IMR-90 (cell line): Measurements from ENCODE around the gene MICAL3. TPM values are rescaled to one million over a fixed set of nuclear protein-coding genes. Genes with fewer than 3 reads are reported as not detected.

Source experiments
- ATAC-seq: fragments of 200-7000 bp; cut with Tn5 transposase; 2 replicates; pipeline ENCODE4 v1.9.1; 2020; ENCODE audit warnings: low read depth, mild to moderate bottlenecking, moderate library complexity
- BruUV-seq: library from RNA; stranded (reverse); fragments of 400-500 nt; replicated peaks from 2 replicates; lab custom pipeline; 2021; lab: Mats Ljungman, UMichigan
- CTCF ChIA-PET: fragments of 300-600 bp; formaldehyde crosslinking; extraction: SDS; loops from one replicate; lab custom pipeline; 2021; ENCODE audit warnings: antibody characterized with exemption; lab: Yijun Ruan, JAX
- POLR2A ChIA-PET: fragments of 300-600 bp; sonication (Branson Sonifier 250); formaldehyde crosslinking; loops from one replicate; lab custom pipeline; 2022; ENCODE audit warnings: antibody characterized with exemption; ENCODE audit not compliant: unreplicated experiment; lab: Charles Lee
- DNase-seq: peaks from one replicate; pipeline ENCODE4 v3.0.0; 2013
- H2AFZ ChIP-seq: replicated peaks from 2 replicates; pipeline ENCODE3; 2013; ENCODE audit warnings: low read length, mild to moderate bottlenecking; ENCODE audit not compliant: poor library complexity
- H2AK5ac ChIP-seq: 2 replicates; pipeline ENCODE4 v1.6.1; 2013; ENCODE audit warnings: low read depth, low read length, inconsistent platforms
- H2AK9ac ChIP-seq: replicated peaks from 2 replicates; pipeline ENCODE3; 2013; ENCODE audit warnings: mild to moderate bottlenecking, low read depth, low read length, moderate library complexity; ENCODE audit not compliant: poor library complexity
- H2BK120ac ChIP-seq: 2 replicates; pipeline ENCODE4 v1.6.1; 2013; ENCODE audit warnings: low read depth, low read length, inconsistent platforms
- H2BK15ac ChIP-seq: 3 replicates; pipeline ENCODE4 v1.6.1; 2013; ENCODE audit warnings: low read depth, low read length, inconsistent platforms
- H2BK20ac ChIP-seq: 2 replicates; pipeline ENCODE4 v1.6.1; 2013; ENCODE audit warnings: low read depth, mild to moderate bottlenecking, inconsistent platforms, low read length, moderate library complexity
- H2BK5ac ChIP-seq: 2 replicates; pipeline ENCODE4 v1.6.1; 2013; ENCODE audit warnings: mild to moderate bottlenecking, low read depth, low read length, inconsistent platforms; ENCODE audit not compliant: poor library complexity, severe bottlenecking
- H3K14ac ChIP-seq: replicated peaks from 2 replicates; pipeline ENCODE4 v1.6.1; 2013; ENCODE audit warnings: low read depth, low read length, inconsistent platforms
- H3K18ac ChIP-seq: 2 replicates; pipeline ENCODE4 v1.6.1; 2013; ENCODE audit warnings: low read depth, low read length, control low read depth
- H3K23ac ChIP-seq: 2 replicates; pipeline ENCODE4 v1.6.1; 2013; ENCODE audit warnings: low read depth, low read length, inconsistent platforms
- H3K27ac ChIP-seq: 2 replicates; pipeline ENCODE4 v1.5.1; 2013; ENCODE audit warnings: mild to moderate bottlenecking, control low read depth, low read length; ENCODE audit not compliant: insufficient read depth
- H3K27me3 ChIP-seq: 2 replicates; pipeline ENCODE4 v1.6.1; 2013; ENCODE audit warnings: low read length; ENCODE audit not compliant: control insufficient read depth, insufficient read depth
- H3K36me3 ChIP-seq: 2 replicates; pipeline ENCODE4 v1.6.1; 2013; ENCODE audit warnings: low read length, mixed read lengths; ENCODE audit not compliant: control insufficient read depth, insufficient read depth
- H3K4ac ChIP-seq: 2 replicates; pipeline ENCODE4 v1.6.1; 2013; ENCODE audit warnings: low read depth, low read length, inconsistent platforms
- H3K4me1 ChIP-seq: 2 replicates; pipeline ENCODE4 v1.6.1; 2013; ENCODE audit warnings: low read length, mixed read lengths; ENCODE audit not compliant: control insufficient read depth, insufficient read depth
- H3K4me2 ChIP-seq: 2 replicates; pipeline ENCODE4 v1.6.1; 2013; ENCODE audit warnings: low read depth, mild to moderate bottlenecking, control low read depth, low read length, moderate library complexity
- H3K4me3 ChIP-seq: 2 replicates; pipeline ENCODE4 v1.5.1; 2013; ENCODE audit warnings: low read depth, mild to moderate bottlenecking, control low read depth, low read length, moderate library complexity; ENCODE audit not compliant: insufficient read depth
- H3K56ac ChIP-seq: 2 replicates; pipeline ENCODE4 v1.6.1; 2013; ENCODE audit warnings: low read length, inconsistent platforms; ENCODE audit not compliant: insufficient read depth; ENCODE audit errors: extremely low read depth
- H3K79me1 ChIP-seq, 2 experiments: 2 replicates each; pipeline ENCODE4 v1.6.1; 2013; ENCODE audit warnings: low read length in 2 of 2, inconsistent platforms in 1 of 2, low read depth in 1 of 2
- H3K9ac ChIP-seq: 2 replicates; pipeline ENCODE4 v1.6.1; 2013; ENCODE audit warnings: low read depth, low read length, control low read depth
- H3K9me1 ChIP-seq: 2 replicates; pipeline ENCODE4 v1.6.1; 2013; ENCODE audit warnings: low read length, inconsistent platforms; ENCODE audit not compliant: insufficient read depth
- H3K9me3 ChIP-seq: 2 replicates; pipeline ENCODE4 v1.6.1; 2013; ENCODE audit warnings: low read length; ENCODE audit not compliant: control insufficient read depth, insufficient read depth
- H4K20me1 ChIP-seq: 2 replicates; pipeline ENCODE4 v1.6.1; 2013; ENCODE audit warnings: low read length, inconsistent platforms; ENCODE audit not compliant: insufficient read depth
- H4K5ac ChIP-seq: 2 replicates; pipeline ENCODE4 v1.6.1; 2013; ENCODE audit warnings: mild to moderate bottlenecking, low read depth, low read length, control low read depth
- H4K8ac ChIP-seq, 2 experiments: 2 replicates each; pipeline ENCODE4 v1.6.1; 2013; ENCODE audit warnings: low read depth in 2 of 2, low read length in 2 of 2, control low read depth in 1 of 2, inconsistent platforms in 1 of 2
- H4K91ac ChIP-seq: 2 replicates; pipeline ENCODE4 v1.6.1; 2013; ENCODE audit warnings: low read depth, low read length, inconsistent platforms; ENCODE audit not compliant: insufficient read depth
- BHLHE40 ChIP-seq: fragments of 150-350 bp; IDR thresholded peaks from 2 replicates; pipeline ENCODE4 v1.6.1; 2016; ENCODE audit warnings: mild to moderate bottlenecking, low read depth, low read length
- FOS ChIP-seq: fragments of 150-350 bp; IDR thresholded peaks from 2 replicates; pipeline ENCODE4 v1.6.1; 2016; ENCODE audit warnings: low read depth, low read length
- MAFK ChIP-seq: IDR thresholded peaks from 2 replicates; pipeline ENCODE4 v1.6.1; 2012; ENCODE audit warnings: low read depth, low read length, improper control_type of control experiment
- MAZ ChIP-seq: IDR thresholded peaks from 2 replicates; pipeline ENCODE4 v1.6.1; 2012; ENCODE audit warnings: low read depth, mild to moderate bottlenecking, low read length, improper control_type of control experiment, moderate library complexity, borderline replicate concordance
- WGBS, 2 experiments: methylation state at CpG; one replicate each; pipeline versions ENCODE4 v1.1.5 to v1.1.7; 2013; ENCODE audit warnings: missing lambda C conversion rate in 2 of 2; ENCODE audit not compliant: insufficient read length in 1 of 2; ENCODE audit errors: extremely low coverage in 2 of 2; 5-methylcytosine and 5-hydroxymethylcytosine counted together
- dilution Hi-C: fragments of 300-500 bp; cut with HindIII; formaldehyde crosslinking; loops from one replicate; pipeline ENCODE4 v1.14.3; 2018; ENCODE audit warnings: low sequenced_read_pairs; ENCODE audit not compliant: unreplicated experiment
- in situ Hi-C: fragments of 300-500 bp; cut with MboI; formaldehyde crosslinking; loops from 3 replicates; pipeline ENCODE4 v1.14.3; 2019; ENCODE audit warnings: low sequenced_read_pairs, inconsistent platforms, mixed read lengths
- intact Hi-C: fragments of 100-400 bp; cut with micrococcal nuclease; formaldehyde crosslinking; loops from 2 replicates; pipeline ENCODE4 v1.10.0; 2022
- polyA plus RNA-seq, 3 experiments: library from polyadenylated mRNA; depleted of rRNA; stranded (reverse); fragments of >200 nt; gene quantifications; 2 replicates each; pipeline ENCODE4 v1.2.3, GENCODE V29; 2012; ENCODE audit warnings: low replicate concordance in 1 of 3
- total RNA-seq: library from RNA; depleted of rRNA; stranded (reverse); fragments of >200 nt; gene quantifications from 2 replicates; pipeline ENCODE4 v1.2.3, GENCODE V29; 2012

Gene MICAL3
- total and polyA plus RNA-seq, 2 of the 4 experiments (the other 2 are of a cell fraction) = 17.6 to 26.8 TPM

DNA sequence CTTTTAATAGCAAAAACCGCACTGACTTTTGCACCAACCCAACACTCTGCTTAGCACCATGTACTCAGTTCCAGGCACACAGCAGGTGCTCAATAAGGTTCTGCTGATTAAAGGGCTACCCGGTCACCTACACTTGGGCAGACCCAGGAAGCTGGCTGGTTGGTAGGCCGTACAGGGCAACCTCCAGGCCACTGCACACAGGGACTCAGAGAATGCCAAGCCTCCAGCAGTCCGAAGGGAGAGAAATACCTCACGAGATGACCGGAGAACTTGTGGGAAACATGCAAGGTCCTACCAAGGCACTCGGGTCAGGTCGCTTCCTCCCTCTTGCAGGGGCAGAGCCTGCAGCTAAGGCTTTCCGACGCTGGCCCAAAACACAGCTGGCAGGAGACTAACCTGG, 109.2 kb downstream of the MICAL3 start:
- Histone ChIP-seq H3K36me3 (no peaks in the 10 kb centered on the region), H3K79me1 (peaks cover 59 to 85% of the 10 kb centered on the region in 2 experiments), H3K56ac (no peak overlapping the region), H4K8ac (no peak overlapping the region), H3K9me3 (no peaks in the 10 kb centered on the region), H3K18ac (no peak overlapping the region), H2BK20ac (no peak overlapping the region), H2AK5ac (no peak overlapping the region), H3K4me3 (no peak overlapping the region), H4K91ac (no peak overlapping the region), H3K27me3 (no peaks in the 10 kb centered on the region), H3K23ac (no peak overlapping the region), H3K14ac (no peak overlapping the region), H3K4me1 (peaks cover 18% of the 10 kb centered on the region), H3K4me2 (no peak overlapping the region), H2AK9ac (no peak overlapping the region), H2BK5ac (no peak overlapping the region), H2BK120ac (no peak overlapping the region), H3K9me1 (peaks cover 34% of the 10 kb centered on the region), H4K5ac (no peak overlapping the region), H3K27ac (no peak overlapping the region), H3K9ac (no peak overlapping the region), H3K4ac (no peak overlapping the region), H2AFZ (no peak overlapping the region), H2BK15ac (no peak overlapping the region), H4K20me1 (peaks cover 76% of the 10 kb centered on the region)
- ChIA-PET POLR2A (no interaction called here), CTCF (no interaction called here)
- 91% methylated on average over 5 of the region's 10 CpGs; no CpG with 5 or more reads in 1 of the 2 experiments for WGBS, 2 experiments
- BruUV-seq = no TSS peak
- no peak for ATAC-seq
- intact Hi-C loops (no loop called here), in situ Hi-C loops (no loop called here), dilution Hi-C loops (no loop called here)
- DNase-seq = no peak
- no peak for TF ChIP-seq MAFK
- no peak for TF ChIP-seq FOS
- no peak for TF ChIP-seq BHLHE40
- TF ChIP-seq MAZ = no peak
